ENCODE measurements around the gene PNMA8A. TPM values are rescaled to one million over a fixed set of nuclear protein-coding genes. Genes with fewer than 3 reads are reported as not detected.

The PNMA8A gene
- total RNA-seq, 2 donors from 2014 or later: 17.3 to 32.5 TPM

DNA sequence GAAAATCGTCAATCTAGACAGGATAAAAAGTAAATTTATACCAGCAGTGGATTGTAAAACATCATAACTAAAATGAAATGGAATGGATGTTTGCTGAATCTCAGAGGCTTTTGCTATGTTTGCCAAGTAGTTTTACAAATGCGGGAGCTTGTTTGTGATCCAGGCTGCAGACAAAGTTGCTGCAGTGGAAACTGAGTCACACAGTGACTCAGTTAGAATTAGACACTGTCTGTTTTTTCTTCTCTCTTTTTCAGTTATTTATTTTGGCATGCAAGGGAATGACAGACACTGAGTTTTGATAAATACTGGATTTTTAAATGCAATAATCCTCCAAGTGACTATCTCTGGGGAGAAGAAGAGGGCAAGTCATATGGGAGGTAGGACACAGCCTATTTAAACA, 4.6 kb upstream of the PNMA8A start:
- no peak for TF ChIP-seq CTCF (conservative IDR thresholded peaks at IDR 0.05)
- H3K27me3 Mint-ChIP-seq (ENCODE audit: insufficient read depth): peaks cover 2% of the 10 kb centered on the region
- Histone ChIP-seq H3K9me3 (ENCODE audit: control insufficient read depth, low read length) (no peaks in the 10 kb centered on the region), H3K27ac (ENCODE audit: low read depth, low read length) (no peak overlapping the region), H3K27me3 (ENCODE audit: control insufficient read depth, insufficient read depth, low read length, poor library complexity, severe bottlenecking) (no peaks in the 10 kb centered on the region), H3K36me3 (ENCODE audit: control insufficient read depth, insufficient read depth, low read length) (no peaks in the 10 kb centered on the region), H3K9ac (ENCODE audit: extremely low read depth, low read length, poor library complexity, severe bottlenecking) (no peak overlapping the region), H3K4me1 (ENCODE audit: control insufficient read depth, insufficient read depth, low read length) (no peaks in the 10 kb centered on the region), H3K4me3 (ENCODE audit: low read length) (no peak overlapping the region)
- WGBS, 2 experiments (ENCODE audit: insufficient coverage in 1 of 2, insufficient read length in 1 of 2): 97 to 100% methylated on average over 1 to 2 of the region's 2 CpGs
- no peak for DNase-seq
- H3K36me3 Mint-ChIP-seq (ENCODE audit: low read depth): no peaks in the 10 kb centered on the region
- no peak overlapping the region for H3K4me3 Mint-ChIP-seq
- peaks cover 6% of the 10 kb centered on the region for H3K4me1 Mint-ChIP-seq
- no peak overlapping the region for H3K27ac Mint-ChIP-seq
- no peaks in the 10 kb centered on the region for H3K9me3 Mint-ChIP-seq

DNA sequence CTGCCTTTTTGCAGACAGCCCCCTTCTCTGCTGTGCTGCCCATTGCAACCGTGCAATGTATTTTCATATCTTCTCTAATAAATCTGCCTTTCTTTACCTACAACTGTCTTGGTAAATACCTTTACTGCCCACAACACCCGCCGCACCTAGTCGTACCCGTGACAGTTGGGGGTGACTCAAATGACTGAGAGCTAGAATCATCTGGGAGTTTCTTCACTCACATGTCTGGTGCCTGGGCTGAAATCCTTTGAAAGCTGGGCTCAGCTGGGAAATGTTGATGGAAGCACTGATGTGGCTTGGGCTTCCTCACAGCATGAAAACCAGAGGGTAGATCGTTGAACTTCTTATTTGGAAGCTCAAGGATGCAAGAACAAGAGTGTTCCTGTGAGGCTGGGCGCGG, 2.8 kb upstream of the PNMA8A start:
- H3K27ac ChIP-seq (ENCODE audit: low read depth, low read length): no peak overlapping the region
- H3K4me1 ChIP-seq (ENCODE audit: control insufficient read depth, insufficient read depth, low read length): peaks cover 7% of the 10 kb centered on the region
- H3K27me3 Mint-ChIP-seq (ENCODE audit: insufficient read depth): peaks cover 2% of the 10 kb centered on the region
- H3K4me1 Mint-ChIP-seq: peaks cover 6% of the 10 kb centered on the region
- H3K4me3 ChIP-seq (ENCODE audit: low read length): no peak overlapping the region
- DNase-seq: no peak
- no peaks in the 10 kb centered on the region for H3K9me3 Mint-ChIP-seq
- no peak overlapping the region for H3K4me3 Mint-ChIP-seq
- WGBS, 2 experiments (ENCODE audit: insufficient coverage in 1 of 2, insufficient read length in 1 of 2): 92 to 97% methylated on average over 8 of the region's 8 CpGs
- no peak overlapping the region for H3K9ac ChIP-seq (ENCODE audit: extremely low read depth, low read length, poor library complexity, severe bottlenecking)
- H3K36me3 ChIP-seq (ENCODE audit: control insufficient read depth, insufficient read depth, low read length): peaks cover 5% of the 10 kb centered on the region
- peaks cover 8% of the 10 kb centered on the region for H3K36me3 Mint-ChIP-seq (ENCODE audit: low read depth)
- no peaks in the 10 kb centered on the region for H3K9me3 ChIP-seq (ENCODE audit: control insufficient read depth, low read length)
- no peak for TF ChIP-seq CTCF (conservative IDR thresholded peaks at IDR 0.05)
- no peak overlapping the region for H3K27ac Mint-ChIP-seq
- H3K27me3 ChIP-seq (ENCODE audit: control insufficient read depth, insufficient read depth, low read length, poor library complexity, severe bottlenecking): no peaks in the 10 kb centered on the region

- Histone ChIP-seq H3K27ac (ENCODE audit: low read depth, low read length) (no peak overlapping the region), H3K4me3 (ENCODE audit: low read length) (no peak overlapping the region), H3K9me3 (ENCODE audit: control insufficient read depth, low read length) (no peaks in the 10 kb centered on the region), H3K9ac (ENCODE audit: extremely low read depth, low read length, poor library complexity, severe bottlenecking) (no peak overlapping the region), H3K27me3 (ENCODE audit: control insufficient read depth, insufficient read depth, low read length, poor library complexity, severe bottlenecking) (no peaks in the 10 kb centered on the region), H3K4me1 (ENCODE audit: control insufficient read depth, insufficient read depth, low read length) (peaks cover 7% of the 10 kb centered on the region), H3K36me3 (ENCODE audit: control insufficient read depth, insufficient read depth, low read length) (peaks cover 16% of the 10 kb centered on the region)
- no peak overlapping the region for H3K4me3 Mint-ChIP-seq
- peaks cover 6% of the 10 kb centered on the region for H3K4me1 Mint-ChIP-seq
- no peak for DNase-seq
- H3K27me3 Mint-ChIP-seq (ENCODE audit: insufficient read depth): peaks cover 2% of the 10 kb centered on the region
- no peak for TF ChIP-seq CTCF (conservative IDR thresholded peaks at IDR 0.05)
- H3K36me3 Mint-ChIP-seq (ENCODE audit: low read depth): peaks cover 18% of the 10 kb centered on the region
- H3K27ac Mint-ChIP-seq: no peak overlapping the region
- H3K9me3 Mint-ChIP-seq: no peaks in the 10 kb centered on the region
- WGBS, 2 experiments (ENCODE audit: insufficient coverage in 1 of 2, insufficient read length in 1 of 2): 88 to 95% methylated on average over 4 of the region's 4 CpGs
These were observed 1.2 kb upstream of the PNMA8A start for GRCh38 chr19:46472592-46472991.
